ENCODE data around the gene IFT74. TPM values are rescaled to one million over a fixed set of nuclear protein-coding genes. Genes with fewer than 3 reads are reported as not detected.

Gene IFT74
- total RNA-seq, 2 experiments from 2014 or later: 10.9 to 11.2 TPM

DNA sequence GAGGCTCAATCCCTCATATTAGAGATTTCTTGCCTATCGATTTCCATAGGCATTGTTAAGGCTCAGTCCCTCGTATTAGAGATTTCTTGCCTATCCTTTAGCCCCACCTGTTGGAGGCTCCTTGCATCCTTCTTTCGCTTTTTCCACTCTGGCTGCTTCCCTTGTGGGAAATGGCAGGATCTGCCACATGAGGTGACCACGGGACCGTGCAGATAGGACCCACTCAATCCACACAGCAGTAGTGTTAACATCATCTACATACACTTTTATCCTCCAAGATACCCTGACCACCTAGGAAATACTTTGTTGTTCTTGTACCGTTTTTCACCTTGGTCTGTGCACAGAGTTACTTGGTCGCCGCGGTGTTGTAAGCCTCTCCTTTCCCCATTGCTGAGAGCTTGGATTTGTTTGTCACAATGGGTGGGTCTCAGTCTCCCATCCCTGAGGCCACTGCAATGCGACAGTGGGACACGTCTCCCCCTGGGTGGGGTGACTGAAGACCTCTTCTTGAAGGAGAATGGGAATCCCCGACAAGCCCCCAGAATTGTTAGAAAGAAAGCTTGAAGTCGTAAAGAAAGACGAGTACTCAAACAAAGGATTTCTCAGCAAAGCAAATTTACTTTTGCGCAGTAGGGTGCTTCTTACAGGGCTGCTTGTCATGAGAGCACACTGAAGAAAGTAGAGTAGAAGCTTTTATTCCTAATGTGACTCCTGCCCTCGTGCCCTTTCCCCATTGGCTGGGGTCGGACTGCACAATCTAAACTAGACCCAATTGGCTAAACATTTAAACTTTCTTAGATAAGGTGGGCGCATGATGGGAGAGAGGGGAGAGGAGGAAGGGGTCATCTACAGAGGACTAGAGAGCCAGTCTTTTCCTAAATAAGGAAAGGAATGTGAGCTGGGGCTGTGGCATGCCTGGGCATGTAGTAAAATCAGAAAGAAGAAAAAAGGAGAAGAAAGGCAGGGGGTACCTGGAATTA is 19.8 kb downstream of the IFT74 start:
- Mint-ChIP-seq H3K36me3 (no peaks in the 10 kb centered on the region), H3K4me3 (no peak overlapping the region), H3K9me3 (no peaks in the 10 kb centered on the region), H3K27ac (no peak overlapping the region), H3K27me3 (no peaks in the 10 kb centered on the region), H3K4me1 (ENCODE audit: low read depth) (no peaks in the 10 kb centered on the region)
- no peak for DNase-seq
- intact Hi-C loops (cut with micrococcal nuclease): loop anchor here (1.0 to 5.0 kb wide), 2 partner anchors 99 to 232 kb away; no protein-coding TSS in a partner anchor
- CTCF ChIA-PET: no interaction called here
- POLR2A ChIA-PET: no interaction called here

DNA sequence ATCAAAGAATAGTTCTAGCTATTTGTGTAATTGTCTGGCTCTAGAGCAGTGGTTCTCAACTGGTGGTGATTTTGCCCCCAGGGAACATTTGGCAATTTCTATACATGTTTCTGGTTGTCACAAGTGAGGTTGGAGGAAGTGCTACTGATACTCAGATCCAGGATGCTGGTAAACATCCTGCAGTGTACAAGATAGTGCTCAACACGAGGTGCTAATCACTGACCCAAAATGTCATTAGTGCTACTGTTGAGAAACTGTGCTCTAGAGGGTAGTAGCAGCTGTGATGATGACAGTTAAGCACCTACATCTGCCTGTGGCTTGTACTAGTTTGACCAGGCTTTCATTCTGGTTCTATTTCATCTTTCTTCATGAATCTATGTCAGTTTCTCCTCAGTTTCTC is 27.1 kb downstream of the IFT74 start:
- Mint-ChIP-seq H3K27ac (no peak overlapping the region), H3K36me3 (peaks cover 10% of the 10 kb centered on the region), H3K4me1 (ENCODE audit: low read depth) (no peaks in the 10 kb centered on the region), H3K27me3 (no peaks in the 10 kb centered on the region), H3K4me3 (no peak overlapping the region), H3K9me3 (no peaks in the 10 kb centered on the region)
- no peak for DNase-seq
- intact Hi-C loops (cut with micrococcal nuclease): no loop called here
- ChIA-PET POLR2A (no interaction called here), CTCF (no interaction called here)

DNA sequence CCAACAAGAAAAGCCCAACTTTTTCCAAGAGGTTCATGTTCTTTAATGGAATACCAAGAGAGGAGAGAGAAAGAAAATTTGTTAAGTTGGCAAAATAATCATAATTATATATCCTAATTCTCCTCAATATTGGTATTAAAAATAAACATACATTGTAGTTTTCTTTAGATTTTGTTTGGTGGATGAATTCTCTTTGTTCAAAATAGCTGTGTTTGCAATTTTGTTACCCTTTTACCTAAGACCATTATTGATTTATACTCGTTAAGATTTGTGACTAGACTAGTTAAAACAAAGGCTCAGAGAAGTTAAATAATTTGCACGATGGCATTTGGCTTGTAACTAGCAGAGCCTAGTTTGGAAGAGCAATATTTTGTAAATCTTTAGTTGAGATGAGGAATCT is 39.6 kb downstream of the IFT74 start:
- Mint-ChIP-seq H3K36me3 (no peaks in the 10 kb centered on the region), H3K27me3 (no peaks in the 10 kb centered on the region), H3K4me1 (ENCODE audit: low read depth) (no peaks in the 10 kb centered on the region), H3K27ac (no peak overlapping the region), H3K4me3 (no peak overlapping the region), H3K9me3 (no peaks in the 10 kb centered on the region)
- intact Hi-C loops (cut with micrococcal nuclease): no loop called here
- ChIA-PET CTCF (no interaction called here), POLR2A (no interaction called here)
- no peak for DNase-seq

DNA sequence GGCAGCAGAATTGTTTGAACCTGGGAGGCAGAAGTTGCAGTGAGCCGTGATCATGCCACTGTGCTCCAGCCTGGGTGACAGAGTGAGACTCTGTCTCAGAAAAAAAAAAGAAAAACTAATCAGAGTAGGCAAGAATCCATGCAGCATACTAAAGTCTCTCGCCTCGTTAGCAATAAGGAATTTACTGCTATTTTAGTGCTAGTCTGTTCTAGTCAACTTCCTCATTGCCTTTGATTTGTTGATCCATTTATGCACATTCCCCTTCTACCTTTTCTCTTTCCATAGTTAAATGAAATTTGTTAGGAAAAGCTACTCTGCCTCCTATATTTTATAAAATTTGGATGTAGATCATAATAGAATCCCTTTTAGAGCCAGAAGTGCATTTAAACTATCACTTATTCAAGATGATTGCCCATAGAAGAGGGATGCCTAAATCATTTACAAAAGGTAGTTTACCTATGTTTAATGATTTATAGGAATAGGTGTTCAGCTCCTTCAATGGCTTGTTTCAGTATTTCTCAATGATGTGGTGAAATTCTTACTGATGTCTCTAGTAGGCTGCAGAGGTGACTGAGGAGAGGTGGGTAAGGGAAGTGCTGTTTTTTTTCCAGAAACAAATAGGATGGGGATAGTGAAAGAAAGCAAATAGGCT is 47.3 kb downstream of the IFT74 start:
- H3K27me3 Mint-ChIP-seq: no peaks in the 10 kb centered on the region
- intact Hi-C loops (cut with micrococcal nuclease): no loop called here
- no peak overlapping the region for H3K4me3 Mint-ChIP-seq
- H3K27ac Mint-ChIP-seq: no peak overlapping the region
- no peaks in the 10 kb centered on the region for H3K36me3 Mint-ChIP-seq
- no peaks in the 10 kb centered on the region for H3K9me3 Mint-ChIP-seq
- H3K4me1 Mint-ChIP-seq (ENCODE audit: low read depth): no peaks in the 10 kb centered on the region
- ChIA-PET POLR2A (no interaction called here), CTCF (interaction anchor here (0.5 to 1.1 kb wide), 2 partner anchors 9 to 149 kb away, joined by 3 read pairs; no protein-coding TSS in a partner anchor)
- no peak for DNase-seq

DNA sequence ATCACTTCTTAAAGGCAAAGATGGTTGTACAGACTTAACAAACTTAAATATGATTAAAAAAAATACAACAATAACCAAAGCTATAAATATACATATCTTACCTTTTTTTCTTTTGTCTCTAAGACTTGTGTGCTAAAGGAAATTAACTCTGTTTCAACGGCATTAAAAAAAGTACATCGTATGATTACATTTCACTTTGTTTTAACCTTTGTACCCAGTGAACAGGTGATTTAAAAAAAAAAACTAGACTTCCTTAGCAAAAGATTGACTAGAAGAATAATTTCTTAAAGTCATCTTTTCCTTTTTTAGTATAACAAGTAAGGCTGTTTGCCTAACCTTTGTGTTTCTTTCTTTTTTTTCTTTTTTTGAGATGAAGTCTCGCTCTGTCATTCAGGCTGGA is 49.3 kb downstream of the IFT74 start, which contains the start of gene LRRC19:
TSS of gene LRRC19 (minus strand) at position 182 of the 400 bp plus-strand sequence. CDS start 5,978 bp downstream, outside the sequence.
- intact Hi-C loops (cut with micrococcal nuclease): no loop called here
- H3K27me3 Mint-ChIP-seq: no peaks in the 10 kb centered on the region
- no peak within 1 kb of the TSS for H3K27ac Mint-ChIP-seq
- ChIA-PET CTCF (no interaction called here), POLR2A (no interaction called here)
- H3K9me3 Mint-ChIP-seq: no peaks in the 10 kb centered on the region
- no peaks in the 10 kb centered on the region for H3K4me1 Mint-ChIP-seq (ENCODE audit: low read depth)
- DNase-seq: no peak
- no peaks in the 10 kb centered on the region for H3K36me3 Mint-ChIP-seq
- no peak within 1 kb of the TSS for H3K4me3 Mint-ChIP-seq

DNA sequence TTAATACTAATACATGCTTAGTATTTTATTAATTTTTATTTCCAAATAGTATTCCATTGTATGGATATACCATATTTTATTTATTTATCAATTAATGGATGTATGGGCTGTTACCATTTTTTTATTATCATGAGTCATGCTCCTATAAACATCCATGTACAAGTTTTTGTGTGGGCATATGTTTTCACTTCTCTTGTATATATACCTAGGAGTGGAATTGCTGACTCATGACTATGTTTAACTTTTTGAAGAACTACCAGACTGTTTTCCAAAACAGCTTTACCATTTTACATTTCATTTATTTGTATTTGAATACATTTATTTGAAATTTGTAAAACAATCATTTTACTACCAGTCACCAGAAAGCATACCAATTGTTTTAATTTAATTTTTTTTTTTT is 63.4 kb downstream of the IFT74 start:
- ChIA-PET POLR2A (no interaction called here), CTCF (no interaction called here)
- Mint-ChIP-seq H3K4me3 (no peak overlapping the region), H3K9me3 (no peaks in the 10 kb centered on the region), H3K27ac (no peak overlapping the region), H3K36me3 (peaks cover 34% of the 10 kb centered on the region), H3K4me1 (ENCODE audit: low read depth) (no peaks in the 10 kb centered on the region), H3K27me3 (no peaks in the 10 kb centered on the region)
- intact Hi-C loops (cut with micrococcal nuclease): no loop called here
- no peak for DNase-seq

DNA sequence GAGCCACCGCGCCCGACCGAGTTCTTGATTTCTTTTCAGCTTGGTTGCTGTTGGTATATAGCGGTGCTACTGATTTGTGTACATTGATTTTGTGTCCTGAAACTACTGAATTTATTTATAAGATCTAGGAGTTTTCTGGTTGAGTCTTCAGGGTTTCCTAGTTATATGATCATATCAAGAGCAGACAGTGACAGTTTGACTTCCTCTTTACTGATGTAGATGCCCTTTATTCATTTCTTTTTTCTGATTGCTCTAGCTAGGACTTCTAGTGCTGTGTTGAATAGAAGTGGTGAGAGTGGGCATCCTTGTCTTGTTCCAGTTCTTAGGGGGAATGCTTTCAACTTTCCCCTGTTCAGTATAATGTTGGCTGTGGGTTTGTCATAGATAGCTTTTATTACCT is 66.7 kb downstream of the IFT74 start:
- POLR2A ChIA-PET: no interaction called here
- no peak for DNase-seq
- intact Hi-C loops (cut with micrococcal nuclease): no loop called here
- H3K4me1 Mint-ChIP-seq (ENCODE audit: low read depth): no peaks in the 10 kb centered on the region
- H3K36me3 Mint-ChIP-seq: peaks cover 36% of the 10 kb centered on the region
- CTCF ChIA-PET: no interaction called here
- H3K27me3 Mint-ChIP-seq: no peaks in the 10 kb centered on the region
- H3K27ac Mint-ChIP-seq: no peak overlapping the region
- no peak overlapping the region for H3K4me3 Mint-ChIP-seq
- H3K9me3 Mint-ChIP-seq: peaks cover 5% of the 10 kb centered on the region

DNA sequence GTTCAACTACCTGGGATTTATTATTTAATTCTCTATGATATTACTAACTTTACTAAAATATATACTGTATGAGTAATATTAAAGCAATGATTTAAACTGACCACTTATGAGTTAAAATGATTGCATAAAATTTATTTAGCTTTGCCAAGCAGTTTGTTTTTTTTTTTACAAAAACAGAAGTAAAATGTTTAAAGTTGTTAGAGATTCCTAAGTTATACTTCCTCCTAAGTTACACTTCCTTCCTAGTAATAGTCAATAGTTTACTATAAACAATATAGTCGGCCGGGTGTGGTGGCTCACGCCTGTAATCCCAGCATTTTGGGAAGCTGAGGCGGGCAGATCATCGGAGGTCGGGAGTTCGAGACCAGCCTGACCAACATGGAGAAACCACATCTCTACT is 73.0 kb downstream of the IFT74 start:
- Mint-ChIP-seq H3K36me3 (peaks cover 10% of the 10 kb centered on the region), H3K9me3 (peaks cover 5% of the 10 kb centered on the region), H3K4me3 (no peak overlapping the region), H3K4me1 (ENCODE audit: low read depth) (no peaks in the 10 kb centered on the region), H3K27me3 (no peaks in the 10 kb centered on the region), H3K27ac (no peak overlapping the region)
- POLR2A ChIA-PET: no interaction called here
- intact Hi-C loops (cut with micrococcal nuclease): no loop called here
- no peak for DNase-seq
- CTCF ChIA-PET: no interaction called here

DNA sequence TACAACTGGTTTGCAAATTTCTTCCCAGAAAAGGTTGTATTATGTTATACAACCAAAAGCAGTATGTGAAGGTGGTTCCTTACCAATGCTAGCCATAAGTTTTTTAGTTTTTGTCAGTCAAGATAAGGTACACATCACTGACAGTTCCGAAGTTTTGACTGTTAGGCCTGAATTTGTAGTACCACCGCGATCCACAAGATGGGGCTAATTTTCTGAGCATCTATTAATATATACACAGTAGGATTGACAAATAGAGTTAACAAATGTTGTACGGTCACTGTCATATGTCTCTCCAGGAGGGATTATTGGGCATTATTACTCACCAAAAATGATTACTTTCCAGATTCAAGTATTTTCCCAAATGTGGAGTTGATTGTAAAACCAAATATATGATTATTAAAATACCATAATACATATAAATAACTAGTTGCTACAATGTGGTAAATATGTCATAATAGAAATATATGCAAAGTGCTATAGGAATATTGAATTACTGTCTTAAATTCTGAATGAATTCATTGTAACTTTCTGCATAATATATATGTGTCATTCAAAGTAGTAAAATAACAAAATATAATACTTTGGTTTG is 77.7 kb downstream of the IFT74 start:
- Mint-ChIP-seq H3K4me1 (ENCODE audit: low read depth) (no peaks in the 10 kb centered on the region), H3K4me3 (no peak overlapping the region), H3K36me3 (no peaks in the 10 kb centered on the region), H3K27ac (no peak overlapping the region), H3K9me3 (no peaks in the 10 kb centered on the region), H3K27me3 (no peaks in the 10 kb centered on the region)
- POLR2A ChIA-PET: no interaction called here
- CTCF ChIA-PET: interaction anchor here (0.9 to 1.5 kb wide), 2 partner anchors 16 to 242 kb away, joined by 3 to 5 read pairs; no protein-coding TSS in a partner anchor
- peak; percentile 58 for DNase-seq
- intact Hi-C loops (cut with micrococcal nuclease): loop anchor here (1.0 kb wide), 1 partner anchor 242 kb away; no protein-coding TSS in a partner anchor

DNA sequence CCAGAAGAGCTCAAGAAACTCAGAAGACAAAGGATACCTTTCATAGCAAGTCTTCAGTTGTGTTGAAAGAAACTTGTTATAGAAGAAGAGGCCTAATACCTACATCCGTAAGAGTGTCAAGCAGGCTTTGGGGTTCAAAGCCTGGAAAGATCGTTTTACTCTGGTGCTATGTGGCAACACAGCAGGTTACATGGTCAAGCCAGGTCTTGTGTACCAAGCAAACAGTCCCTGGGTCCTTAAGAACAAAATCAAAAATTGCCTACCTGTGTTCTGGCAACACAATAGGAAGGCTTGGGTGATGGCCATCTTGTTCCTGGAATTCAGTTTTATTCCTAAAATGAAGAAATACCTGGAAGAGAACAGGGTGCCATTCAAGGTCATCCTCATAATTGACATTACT is 81.3 kb downstream of the IFT74 start:
- H3K9me3 Mint-ChIP-seq: no peaks in the 10 kb centered on the region
- no peaks in the 10 kb centered on the region for H3K36me3 Mint-ChIP-seq
- no peaks in the 10 kb centered on the region for H3K27me3 Mint-ChIP-seq
- ChIA-PET CTCF (no interaction called here), POLR2A (no interaction called here)
- no peak overlapping the region for H3K27ac Mint-ChIP-seq
- no peaks in the 10 kb centered on the region for H3K4me1 Mint-ChIP-seq (ENCODE audit: low read depth)
- no peak overlapping the region for H3K4me3 Mint-ChIP-seq
- DNase-seq: no peak
- intact Hi-C loops (cut with micrococcal nuclease): no loop called here

DNA sequence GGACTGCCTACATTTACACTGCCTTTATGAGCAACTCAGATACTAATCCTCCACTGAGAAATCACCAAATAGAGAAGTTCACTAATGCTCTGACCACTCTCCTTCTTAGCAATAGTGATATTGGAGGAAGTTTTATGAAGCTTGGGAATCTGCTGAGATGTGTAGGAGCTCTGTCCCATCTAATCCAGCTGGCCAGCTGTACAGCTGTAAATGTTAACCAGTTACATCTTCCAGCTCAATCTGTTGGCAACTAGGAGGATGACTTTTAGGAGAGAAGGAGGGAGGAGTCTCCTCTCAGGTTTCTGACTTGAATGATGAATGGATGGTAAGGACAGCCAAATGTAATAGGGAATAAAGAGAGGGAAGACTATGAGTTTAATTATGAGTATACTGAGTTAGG is 85.5 kb downstream of the IFT74 start:
- Mint-ChIP-seq H3K27ac (no peak overlapping the region), H3K36me3 (peaks cover 1% of the 10 kb centered on the region), H3K9me3 (no peaks in the 10 kb centered on the region), H3K27me3 (no peaks in the 10 kb centered on the region), H3K4me1 (ENCODE audit: low read depth) (no peaks in the 10 kb centered on the region), H3K4me3 (no peak overlapping the region)
- intact Hi-C loops (cut with micrococcal nuclease): no loop called here
- DNase-seq: no peak
- ChIA-PET POLR2A (no interaction called here), CTCF (no interaction called here)

DNA sequence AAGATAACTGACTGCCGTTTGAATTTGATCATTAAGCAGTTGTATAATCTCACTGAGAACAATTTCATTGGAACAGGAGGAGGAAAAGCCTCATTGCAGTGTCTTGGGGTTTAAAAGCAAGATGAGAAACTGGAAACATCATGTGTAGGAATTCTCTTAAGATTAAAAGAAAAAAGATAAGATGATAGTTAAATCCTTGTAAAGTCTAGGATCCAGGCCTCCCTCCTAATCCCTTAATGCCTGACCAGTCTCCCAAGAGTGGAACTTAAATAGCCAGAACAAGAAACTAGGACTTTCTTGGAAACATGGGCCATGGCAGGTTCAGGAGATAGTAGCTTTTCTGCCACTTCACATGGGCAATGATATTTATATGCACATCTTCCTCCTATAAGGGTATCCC is 86.3 kb downstream of the IFT74 start:
- H3K27ac Mint-ChIP-seq: no peak overlapping the region
- intact Hi-C loops (cut with micrococcal nuclease): no loop called here
- no peaks in the 10 kb centered on the region for H3K27me3 Mint-ChIP-seq

More for the DNA sequence above, 86.3 kb downstream of the IFT74 start:
- POLR2A ChIA-PET: no interaction called here
- no peaks in the 10 kb centered on the region for H3K4me1 Mint-ChIP-seq (ENCODE audit: low read depth)
- H3K36me3 Mint-ChIP-seq: peaks cover 1% of the 10 kb centered on the region
- no peak overlapping the region for H3K4me3 Mint-ChIP-seq
- CTCF ChIA-PET: no interaction called here
- DNase-seq: no peak
- no peaks in the 10 kb centered on the region for H3K9me3 Mint-ChIP-seq

Measured in activated CD4-positive, alpha-beta memory T cell treated with anti-CD3 and anti-CD28 coated beads for 36 hours (primary cell).